Myocyte (in vitro differentiated cells): ENCODE results near the gene RAB27A. TPM values are rescaled to one million over a fixed set of nuclear protein-coding genes. Genes with fewer than 3 reads are reported as not detected.
A peak's percentile ranks its signal among the peaks of the same experiment; 100 is the strongest.

Source experiments
- DNase-seq: peaks from one replicate; pipeline ENCODE4 v3.0.0-alpha.2; 2012; ENCODE audit warnings: low read depth
- total RNA-seq: library from RNA; depleted of rRNA; stranded (reverse); fragments of >200 nt; gene quantifications from 2 replicates; pipeline ENCODE4 v1.2.3, GENCODE V29; 2014

The RAB27A gene
- total RNA-seq, 1 donor from 2014 or later = 1.9 TPM

DNA sequence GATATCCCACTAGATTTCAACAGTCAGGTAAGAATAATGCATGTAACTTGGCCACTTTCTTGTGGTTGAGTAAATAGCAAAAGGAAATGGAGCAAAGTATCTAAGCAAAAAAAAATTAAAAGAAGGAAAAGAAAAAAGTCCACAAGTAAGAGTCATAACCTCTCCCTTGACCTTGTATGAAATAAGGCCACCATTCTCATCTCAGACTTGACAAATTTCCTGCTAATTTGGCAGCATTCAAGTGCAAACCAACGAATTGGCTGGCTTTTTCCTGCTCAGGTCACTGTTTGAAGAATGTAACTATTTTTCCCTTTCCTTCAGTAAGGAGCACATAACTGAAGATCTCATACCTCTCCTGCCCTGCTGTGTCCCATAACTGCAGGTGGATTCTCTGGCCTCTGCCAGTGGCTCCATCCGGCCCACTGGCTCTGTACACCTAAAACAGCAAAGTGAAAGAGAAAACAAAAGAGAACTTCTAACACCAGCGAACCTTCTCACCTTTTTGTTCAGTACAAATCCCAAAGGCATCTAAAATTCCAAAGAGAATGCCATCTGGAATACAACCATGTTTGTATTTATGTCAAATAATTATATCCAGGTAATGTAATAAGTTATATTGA lies 59.5 kb downstream of the RAB27A start:
- no peak for DNase-seq

DNA sequence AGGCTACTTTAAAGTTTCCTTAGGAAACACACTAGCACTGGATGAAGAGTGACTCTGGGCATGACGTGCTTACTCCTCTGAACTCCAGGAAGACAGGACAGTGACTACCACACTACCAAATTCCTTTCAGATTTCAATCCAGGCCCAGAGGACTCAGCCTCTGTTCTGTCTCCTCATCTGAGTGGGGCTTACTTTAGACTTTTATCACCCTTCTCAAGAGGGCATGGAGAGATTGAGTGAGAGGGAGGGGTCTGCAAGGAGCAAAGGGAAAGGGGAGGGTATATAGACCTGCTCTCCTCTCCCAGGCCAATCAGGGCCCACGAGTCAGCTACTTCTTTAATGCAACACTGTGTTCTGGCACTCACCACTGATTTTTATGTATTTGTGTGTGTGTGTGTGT lies 63.5 kb downstream of the RAB27A start:
- no peak for DNase-seq

DNA sequence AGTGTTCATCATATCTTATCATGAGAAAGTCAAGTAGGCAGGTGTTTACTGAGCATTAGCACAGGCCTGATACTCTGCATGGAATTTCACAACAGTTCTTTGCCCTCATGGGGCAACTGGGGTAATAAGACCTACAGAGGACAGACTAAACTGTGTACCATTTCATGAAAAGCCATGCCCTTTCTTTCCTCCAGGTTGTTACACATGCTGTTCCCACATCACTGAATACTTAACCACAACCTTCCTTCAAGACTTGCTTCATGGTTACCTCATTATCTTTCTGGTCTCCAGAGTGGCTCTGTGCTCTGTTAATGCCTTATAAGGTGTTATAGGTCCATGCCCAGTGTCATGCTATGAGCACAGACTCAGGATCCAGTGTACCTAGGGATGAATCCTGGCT lies 64.7 kb downstream of the RAB27A start:
- no peak for DNase-seq

DNA sequence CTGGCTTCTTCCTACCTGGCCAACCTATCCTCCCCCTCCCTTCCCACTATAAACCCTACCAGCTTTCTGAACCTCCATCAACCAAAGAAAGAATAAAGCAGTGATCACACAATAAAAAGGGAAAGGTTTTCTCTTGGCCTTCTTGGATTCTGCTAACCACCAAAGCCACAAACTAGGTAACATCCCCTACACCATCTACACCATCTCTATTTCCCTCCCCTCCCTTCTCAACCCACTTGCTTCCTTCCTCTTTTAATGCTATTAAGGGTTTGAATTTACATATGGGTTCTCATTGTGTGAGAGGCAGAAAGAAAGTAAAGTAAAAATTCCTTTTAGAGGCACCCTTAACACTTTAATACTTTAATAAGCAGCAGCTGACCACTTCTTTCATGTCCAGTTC lies 67.0 kb downstream of the RAB27A start:
- DNase-seq = no peak

DNA sequence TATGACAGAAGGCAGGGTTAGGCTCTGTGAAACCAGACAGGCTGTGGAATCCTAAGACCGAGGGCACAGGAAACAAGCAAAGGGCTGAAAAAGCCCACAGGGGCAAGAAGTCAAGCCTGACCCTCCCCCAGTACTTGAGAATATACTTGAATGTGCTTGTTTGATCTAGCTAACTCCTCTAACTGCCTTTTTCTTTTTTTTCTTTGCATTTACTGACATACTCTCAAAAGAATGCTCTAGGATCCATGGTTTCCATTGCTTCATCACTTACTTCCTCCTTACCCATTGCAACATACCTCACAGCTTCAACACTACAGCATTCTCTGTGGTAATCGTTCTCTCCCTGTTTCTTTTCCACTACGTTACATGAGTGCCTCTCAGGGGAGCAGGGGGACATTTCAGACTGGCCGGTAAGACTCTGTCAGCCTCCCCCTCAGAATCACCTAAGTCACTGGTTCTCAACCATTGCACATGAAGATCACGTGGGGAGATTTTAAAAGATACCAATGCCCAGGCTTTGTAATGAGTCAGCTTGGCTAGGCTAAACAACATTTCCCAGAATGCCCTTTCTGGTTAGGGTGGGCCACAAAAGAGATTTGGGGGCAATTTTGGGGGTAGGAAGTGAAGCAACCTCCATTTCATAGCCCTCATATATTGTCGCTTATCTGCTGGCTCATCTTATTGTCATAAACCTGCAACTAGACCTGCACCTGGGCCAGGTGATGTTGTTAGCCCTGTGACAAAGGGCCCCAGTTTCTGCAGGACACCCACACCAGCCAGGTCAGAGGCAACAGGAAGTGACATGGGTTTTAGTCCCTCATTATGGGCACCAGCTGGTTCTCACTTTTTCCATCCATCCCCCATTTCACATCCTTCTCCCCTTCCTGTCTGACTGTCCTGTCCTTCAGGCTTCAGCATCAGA lies 68.3 kb downstream of the RAB27A start:
- peak; percentile 27 for DNase-seq

DNA sequence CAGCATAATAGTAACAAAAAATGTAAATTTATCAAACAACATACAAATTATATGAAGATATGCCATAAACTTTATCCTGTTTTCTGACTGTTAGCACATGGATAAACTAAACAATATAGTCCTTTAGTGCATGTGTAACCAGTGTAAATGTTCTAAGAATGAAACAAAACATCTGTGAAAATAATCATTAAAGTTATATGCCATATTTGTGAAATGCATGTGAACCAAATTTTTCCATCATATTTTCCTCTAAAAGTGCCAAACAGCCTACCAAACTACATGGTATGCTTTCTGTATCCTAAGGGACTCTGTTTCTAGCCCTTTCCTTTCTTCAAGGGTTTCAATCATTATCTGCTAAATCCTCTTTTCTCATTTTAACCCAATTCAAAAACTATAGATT lies 69.0 kb downstream of the RAB27A start:
- DNase-seq = no peak

DNA sequence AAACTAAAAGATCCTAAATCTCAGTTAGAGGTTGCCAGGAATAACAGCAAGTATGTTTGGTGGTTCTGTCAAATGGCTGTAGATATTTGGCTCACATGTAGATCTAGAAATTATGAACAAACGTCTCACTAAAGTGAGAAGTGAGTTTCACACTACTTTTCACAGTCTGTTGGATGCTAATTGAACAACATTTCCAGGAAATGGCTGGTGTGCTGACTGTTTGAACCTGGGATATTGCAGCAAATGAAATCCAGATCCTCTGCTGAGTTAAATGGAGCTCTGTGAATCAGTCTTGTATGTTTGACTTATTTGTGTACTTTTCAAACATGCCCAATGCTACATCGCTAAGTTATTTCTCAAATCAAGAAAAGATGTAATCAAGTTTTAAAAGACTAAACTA lies 71.6 kb downstream of the RAB27A start:
- no peak for DNase-seq

DNA sequence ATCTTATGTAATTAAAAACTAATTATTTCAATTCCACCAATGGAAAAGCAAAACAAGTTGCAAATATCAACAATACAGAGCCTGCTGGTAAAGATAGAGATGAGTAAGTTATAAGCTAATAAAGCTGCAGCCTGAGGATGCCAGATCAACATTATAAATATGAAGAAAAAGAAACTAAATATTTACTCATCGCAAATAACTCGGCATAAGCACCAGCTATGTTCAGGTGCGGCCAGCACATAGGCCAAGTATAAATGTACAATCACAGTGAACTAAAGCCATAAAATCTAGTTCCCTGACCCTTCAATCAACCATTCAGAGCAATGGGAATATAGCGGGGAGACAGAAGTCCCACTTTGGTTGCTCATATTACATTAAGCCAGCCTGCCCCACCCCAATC lies 85.1 kb downstream of the RAB27A start:
- no peak for DNase-seq

DNA sequence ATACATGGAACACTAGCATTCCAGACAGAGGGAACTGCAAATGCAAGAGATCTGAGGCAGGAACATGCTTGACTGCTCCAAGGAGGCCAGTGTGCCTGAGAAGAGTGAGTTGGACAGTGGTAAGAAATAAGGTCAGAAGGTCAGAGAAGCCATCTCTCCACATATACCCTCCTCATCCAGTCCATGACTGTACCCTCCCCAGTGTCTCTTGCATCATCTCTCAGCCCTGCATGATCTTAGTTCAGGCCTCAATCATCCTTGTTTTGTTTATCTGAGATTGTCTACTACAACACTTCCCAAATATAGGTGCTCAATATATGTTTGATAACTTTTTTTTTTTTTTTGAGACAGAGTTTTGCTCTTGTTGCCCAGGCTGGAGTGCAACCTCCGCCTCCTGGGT lies 87.4 kb downstream of the RAB27A start:
- DNase-seq = no peak

DNA sequence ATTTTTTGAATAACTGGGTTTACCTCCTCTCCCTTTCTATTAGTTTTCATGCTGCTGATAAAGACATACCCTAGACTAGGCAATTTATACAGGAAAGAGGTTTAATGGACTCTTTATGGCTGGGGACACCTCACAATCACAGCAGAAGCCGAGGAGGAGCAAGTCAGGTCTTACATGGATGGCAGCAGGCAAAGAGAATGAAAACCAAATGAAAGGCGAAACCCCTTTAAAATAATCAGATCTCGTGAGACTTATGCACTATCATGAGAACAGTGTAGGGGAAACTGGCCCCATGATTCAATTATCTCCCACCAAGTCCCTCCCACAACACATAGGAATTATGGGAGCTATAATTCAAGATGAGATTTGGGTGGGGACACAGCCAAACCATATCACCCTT lies 90.9 kb downstream of the RAB27A start:
- no peak for DNase-seq

DNA sequence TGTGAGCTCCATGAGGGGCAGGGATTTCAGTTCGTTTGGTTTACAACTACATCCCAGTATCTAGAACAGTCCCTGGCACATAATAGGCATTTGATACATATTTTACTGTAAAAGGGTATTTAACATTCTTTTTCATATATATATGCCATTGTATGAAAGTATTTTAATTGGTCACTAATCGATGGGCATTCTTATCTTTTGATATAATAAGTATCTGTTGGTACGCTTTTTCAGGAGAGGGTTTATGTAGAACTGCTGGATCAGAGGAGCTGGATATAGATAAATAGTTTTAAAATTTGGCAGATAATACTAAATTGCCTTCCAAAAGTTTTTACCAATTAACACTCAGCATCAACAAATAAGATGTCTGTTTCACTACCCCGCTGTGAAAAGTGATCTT lies 91.9 kb downstream of the RAB27A start:
- peak; percentile 3 for DNase-seq

DNA sequence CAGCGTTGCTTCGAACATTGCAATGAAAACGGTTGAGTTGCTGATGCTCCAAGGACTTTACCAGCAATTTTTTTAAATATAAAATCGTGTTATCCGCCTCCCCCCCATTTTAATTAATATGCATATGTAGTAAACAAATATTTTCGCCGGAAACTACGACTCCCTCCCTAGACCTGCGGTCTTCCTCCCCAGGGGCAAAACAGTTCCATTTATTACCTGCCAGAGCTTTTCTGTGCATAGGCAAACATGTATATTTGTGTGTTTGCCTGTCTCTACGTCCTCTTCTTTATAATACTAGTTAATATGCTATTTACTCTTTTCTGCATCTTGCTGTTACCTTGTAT lies 92.3 kb downstream of the RAB27A start:
- no peak for DNase-seq

DNA sequence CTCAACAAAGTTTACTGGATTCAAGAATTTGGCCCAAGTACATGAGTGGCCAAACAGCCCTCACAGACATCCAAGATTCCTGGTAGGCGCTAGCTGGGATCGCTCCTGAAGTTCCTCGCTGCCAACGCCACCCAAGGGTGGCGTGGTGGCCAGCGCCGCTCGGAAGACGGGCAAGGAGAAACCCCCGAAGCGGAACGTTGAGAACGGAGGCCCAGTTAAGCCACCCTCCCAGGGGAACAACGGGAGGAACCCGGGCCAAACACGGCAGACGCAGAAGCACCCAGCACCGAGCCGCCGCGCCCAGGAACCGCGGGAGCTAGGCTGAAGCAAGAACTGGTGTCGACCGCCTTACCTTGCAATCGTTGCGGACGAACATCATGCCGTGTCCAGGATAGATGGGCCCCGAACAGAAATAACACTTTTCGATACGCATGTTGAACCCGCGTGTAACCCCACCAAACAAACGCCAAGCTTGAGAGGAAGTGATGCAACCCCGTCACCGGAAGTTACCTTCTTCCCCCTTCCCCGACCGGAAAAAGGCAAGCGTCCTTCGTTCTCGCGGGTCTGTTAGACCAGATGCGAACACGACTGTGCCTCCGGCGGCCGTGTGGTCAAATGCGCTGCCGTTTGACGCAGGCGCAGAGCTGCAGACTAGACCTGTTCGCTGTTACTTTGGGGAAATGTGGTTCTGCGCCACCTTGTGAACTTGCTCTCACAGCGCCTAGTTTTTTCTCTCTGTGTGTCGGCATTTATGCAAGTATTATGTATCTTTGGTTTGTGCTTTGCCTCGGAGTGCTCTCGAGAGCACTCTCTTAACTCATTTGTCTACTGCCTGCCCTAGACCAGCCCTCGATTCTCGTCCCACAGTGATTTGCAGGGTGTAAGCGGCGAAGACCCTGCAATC lies 92.9 kb downstream of the RAB27A start, which contains the start of gene RSL24D1:
Gene RSL24D1, minus strand, starts transcription at position 484 of the 904 bp plus-strand sequence. Its CDS starts 51 bp downstream, at position 433.
- DNase-seq = peak; percentile 99

DNA sequence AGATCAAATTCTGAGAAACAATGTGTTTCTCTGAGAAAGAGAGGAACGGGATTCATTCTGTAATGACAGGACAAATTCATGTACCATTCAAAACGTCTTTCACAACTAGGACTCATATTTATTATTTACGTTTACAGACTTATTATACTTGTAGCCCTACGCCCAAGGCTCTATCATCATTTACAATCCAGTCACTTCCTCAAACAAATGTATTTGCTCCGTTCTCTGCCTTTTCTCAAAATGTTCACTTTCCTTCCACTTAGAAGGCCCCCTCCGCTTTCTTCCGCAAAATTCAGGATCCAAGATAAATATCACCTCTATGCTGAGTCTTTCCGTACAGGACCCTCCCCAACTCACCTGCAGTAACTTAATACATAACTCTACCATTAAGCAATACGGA lies 93.6 kb downstream of the RAB27A start:
- no peak for DNase-seq

DNA sequence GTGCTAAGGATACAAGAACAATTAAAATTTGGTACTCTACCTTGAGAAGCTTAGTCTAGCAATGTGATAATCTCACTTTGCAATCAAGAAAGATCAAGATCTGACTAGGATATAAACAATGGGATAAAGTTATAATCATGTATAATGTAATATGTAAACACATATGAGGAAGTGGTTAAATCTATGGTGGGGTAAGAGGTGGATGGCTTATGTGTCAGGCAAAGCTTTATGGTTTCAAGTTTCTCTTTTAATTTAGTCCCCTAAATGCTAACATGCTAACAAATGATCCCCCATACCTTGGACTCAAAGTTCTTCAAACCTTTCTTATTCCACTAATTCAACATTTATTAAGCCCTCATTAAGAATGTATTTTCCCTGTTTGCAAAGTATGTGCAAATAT lies 95.4 kb downstream of the RAB27A start:
- DNase-seq = no peak

DNA sequence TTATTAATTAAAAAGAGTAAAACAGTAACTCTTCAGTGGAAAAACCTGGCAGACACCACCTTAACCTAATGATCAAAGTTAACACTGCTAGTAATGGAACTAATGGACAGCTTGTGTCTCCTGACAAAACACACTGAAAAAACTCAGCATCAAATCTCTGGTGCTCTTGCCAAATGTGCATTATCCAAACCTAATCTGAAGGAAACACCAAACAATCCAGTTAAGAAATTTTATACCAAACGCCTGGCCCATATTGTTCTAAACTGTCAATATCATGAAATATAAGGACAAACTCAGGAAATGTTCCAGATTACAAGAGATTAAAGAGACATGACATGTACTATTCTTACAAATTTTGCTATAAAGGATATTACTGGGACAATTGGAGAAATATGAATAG lies 103.3 kb downstream of the RAB27A start:
- DNase-seq = no peak

DNA sequence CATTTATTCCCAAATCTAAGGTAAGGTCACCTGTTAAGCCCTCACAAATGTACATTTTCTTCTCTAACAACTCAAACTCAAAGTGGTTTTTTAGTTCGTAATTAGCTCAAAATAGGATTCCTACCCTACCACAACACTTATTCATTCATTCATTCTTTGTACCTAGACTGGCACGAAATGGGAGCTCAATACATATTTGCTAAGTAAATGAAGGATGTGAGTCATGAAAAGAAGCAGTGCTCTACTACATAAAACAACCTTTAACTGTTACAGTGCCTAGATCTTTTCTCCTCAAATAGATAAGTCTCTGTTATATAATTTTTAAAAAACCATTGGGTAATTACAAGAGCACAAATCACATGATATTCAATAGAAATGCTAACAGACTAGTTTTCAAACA lies 105.9 kb downstream of the RAB27A start:
- no peak for DNase-seq

DNA sequence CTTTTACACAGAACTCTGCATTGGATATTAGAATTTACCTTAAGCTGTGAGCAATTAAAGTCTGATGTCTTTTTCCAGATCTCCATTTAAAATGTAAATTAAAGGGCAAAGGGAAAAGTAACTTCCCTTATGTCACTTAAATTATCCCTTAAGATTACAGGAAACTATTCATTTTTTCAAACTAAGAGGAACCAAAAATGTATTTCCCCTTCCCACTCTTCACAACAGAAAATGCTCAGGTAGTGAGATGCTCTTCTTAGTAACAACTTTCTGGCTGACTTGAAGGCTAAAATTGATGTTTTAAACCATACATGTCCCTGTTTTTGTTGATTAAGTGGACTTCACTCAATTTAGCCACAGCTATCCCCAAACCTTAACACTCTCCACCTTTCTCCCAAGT lies 110.5 kb downstream of the RAB27A start:
- no peak for DNase-seq

DNA sequence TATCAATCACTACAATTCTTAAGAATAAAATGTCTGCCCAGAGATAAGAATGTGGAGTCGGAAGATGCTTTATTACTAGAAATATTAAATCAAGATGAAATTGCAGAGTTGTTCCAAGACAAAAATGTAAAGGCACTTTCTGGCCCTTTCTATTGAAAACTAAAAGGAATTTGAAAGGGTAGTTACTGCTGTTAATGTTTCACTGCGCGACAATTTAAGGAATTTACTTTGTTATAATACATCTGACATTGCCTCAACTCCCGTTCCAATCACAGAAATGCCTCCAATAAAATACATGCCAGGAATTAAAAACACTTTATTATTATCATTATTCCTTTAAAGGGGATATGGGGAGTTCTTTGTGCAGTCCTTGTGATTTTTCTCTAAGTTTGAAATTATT lies 119.3 kb downstream of the RAB27A start:
- no peak for DNase-seq

DNA sequence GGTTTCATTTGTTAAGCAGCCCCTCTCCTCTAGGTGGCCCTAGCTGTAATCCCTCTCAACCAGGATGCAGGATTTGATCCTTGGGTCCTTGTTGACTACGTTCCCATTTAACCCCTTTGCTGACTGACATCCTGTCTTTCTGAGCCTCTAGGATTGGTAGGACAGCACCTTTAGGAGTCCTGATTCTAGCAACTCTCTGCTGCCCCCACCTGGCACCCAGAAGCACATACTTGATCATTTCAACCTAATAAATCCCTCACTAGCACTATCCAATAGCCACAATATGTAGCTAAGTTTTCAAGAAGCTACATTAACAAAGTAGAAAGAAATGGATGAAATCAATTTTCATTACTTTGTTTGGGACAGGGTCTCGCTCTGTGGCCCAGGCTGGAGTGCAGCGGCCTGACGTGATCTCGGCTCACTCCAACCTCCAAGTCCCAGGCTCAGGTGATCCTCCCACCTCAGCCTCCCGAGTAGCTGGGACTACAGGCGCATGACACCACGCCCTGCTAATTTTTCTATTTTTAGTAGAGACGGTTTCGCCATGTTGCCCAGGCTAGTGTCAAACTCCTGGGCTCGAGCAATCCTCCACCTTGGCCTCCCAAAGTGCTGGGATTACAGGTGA lies 121.2 kb downstream of the RAB27A start:
- peak; percentile 56 for DNase-seq

DNA sequence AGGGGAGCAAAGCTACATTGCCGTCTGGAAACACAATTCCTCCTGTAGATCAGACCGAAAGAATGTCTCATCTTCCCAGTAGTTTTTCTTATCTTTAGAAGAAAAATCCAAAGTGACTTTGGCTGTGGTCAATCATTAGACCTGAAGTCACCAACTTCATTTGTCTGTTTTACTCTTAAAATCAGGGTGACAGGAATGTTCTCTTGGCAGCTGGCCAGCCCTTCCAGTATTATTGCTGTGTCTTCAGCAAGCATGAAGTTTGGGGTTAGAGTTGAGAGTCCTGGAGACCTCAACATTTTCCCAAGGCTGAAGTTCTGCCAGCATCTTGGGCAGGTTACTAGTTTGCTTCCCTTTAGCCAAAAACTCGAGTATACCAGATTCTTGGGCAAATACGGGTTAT lies 125.3 kb downstream of the RAB27A start:
- DNase-seq = no peak
